Stimulated activated CD4-positive, alpha-beta T cell treated with anti-CD3 and anti-CD28 coated beads, Interleukin-2, amount 100 ng/mL, for 48 hours (primary cell): ENCODE data around the gene ADAMTSL2.

Source experiments
- DNase-seq, 2 donors: peaks; one replicate each; pipeline ENCODE4 v3.0.0-alpha.2; 2020

The ADAMTSL2 gene

DNA sequence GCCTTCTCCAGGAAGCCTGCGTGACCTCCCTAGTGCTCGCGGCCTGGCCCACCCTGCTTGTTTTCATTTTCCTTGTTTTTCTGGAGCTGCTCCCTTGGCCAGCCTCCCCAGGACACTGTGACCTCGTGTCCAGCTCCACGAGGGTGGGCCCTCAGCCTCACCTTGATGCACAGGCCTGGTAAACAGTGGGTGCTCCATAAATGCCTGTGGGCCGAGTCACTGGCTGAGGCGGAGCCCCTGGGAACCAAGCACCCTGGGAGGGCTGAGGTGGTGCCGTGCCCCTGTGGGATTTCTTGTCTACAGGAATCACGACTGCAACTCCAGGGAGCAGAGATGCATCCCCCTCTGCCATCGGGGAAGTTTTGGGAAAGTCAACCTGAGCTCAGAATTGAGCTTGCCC is 57.5 kb downstream of the ADAMTSL2 start:
- no peak for DNase-seq

- DNase-seq: no peak
Measured at GRCh38 chr9:133592731-133593409, 58.4 kb downstream of the ADAMTSL2 start.

- no peak for DNase-seq
Measured at GRCh38 chr9:133593587-133594253, 59.2 kb downstream of the ADAMTSL2 start.

DNA sequence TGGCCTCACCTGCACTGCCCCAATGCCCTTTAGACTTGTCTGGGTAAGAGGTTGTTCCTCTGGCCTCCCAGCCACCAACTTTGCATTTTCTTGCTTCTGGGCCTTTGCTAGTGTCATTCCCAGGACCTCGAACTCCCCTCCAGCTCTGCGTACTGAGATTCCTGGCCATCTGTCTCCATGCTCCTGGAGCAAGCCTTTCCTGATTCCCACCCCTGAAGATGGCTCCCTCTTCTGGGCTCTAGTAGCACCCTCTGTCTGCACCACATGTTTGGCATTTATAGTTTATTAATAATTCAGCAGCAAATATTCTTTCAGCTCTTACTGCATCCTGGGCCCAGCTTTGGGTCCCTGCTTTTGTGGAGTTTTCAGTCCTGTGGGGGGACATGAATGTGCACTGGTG is 59.8 kb downstream of the ADAMTSL2 start:
- DNase-seq: no peak

DNA sequence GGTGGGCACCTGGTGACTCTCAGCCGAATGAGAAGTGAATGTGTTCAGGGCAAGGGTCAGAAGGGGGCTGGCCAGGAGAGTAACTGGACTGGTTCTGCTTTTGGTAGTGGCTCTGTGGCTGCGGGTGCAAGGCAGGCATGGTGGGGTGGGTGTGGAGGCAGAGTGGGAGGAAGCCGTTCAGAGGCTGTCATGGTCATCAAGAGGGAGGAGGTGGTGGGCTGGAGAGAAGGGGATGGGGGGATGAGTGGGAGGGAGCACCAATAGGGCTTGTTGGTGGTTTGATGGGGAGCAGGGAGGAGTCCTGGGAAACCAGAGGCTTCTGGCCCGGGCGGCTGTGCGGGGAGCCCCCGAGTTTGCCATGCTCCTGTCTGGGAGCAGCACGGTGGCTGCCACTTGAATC is 61.4 kb downstream of the ADAMTSL2 start:
- DNase-seq: no peak

- no peak for DNase-seq
Measured at GRCh38 chr9:133597316-133597957, 62.9 kb downstream of the ADAMTSL2 start.

DNA sequence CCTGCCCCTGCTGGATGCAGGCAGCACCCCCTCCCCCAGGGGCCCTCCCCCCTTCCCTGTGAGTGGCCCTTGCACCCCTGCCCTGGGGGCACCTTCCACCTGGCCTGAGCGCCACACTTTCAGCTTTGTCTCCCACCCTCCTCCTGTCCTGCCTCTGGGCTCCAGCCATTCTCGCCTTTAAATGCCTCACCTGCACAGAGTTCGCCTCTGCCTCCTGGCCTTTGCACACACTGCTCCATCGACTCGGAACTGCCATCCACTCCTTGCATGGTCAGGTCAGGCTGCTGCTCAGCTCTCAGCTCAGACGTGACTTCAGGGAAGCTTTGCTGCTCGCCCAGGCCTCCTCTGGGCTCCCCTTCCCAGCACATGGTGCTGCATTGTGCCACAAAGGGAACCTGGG is 64.5 kb downstream of the ADAMTSL2 start:
- DNase-seq: no peak

- DNase-seq: no peak
Measured at GRCh38 chr9:133599470-133600173, 65.1 kb downstream of the ADAMTSL2 start.

- no peak for DNase-seq
Measured at GRCh38 chr9:133600739-133601138, 66.2 kb downstream of the ADAMTSL2 start.

DNA sequence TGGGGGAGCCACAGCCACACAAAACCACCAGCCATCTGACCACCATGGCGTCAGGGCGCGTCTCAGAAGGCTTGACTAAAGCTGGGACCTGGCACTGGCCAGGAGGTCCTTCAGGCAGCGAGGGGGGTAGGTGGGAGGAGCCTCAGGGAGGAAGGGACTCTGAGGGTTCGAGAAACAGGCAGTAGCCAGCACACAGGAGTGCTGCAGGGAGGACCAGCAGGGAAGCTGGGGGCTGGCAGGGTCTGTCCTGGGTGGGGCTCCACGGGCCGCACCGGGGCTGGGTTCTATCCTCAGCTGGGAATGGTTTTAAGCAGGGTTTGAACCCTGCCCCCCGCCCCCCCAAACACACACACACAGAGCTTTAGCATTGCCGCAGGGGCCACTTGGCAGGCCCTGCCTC is 67.2 kb downstream of the ADAMTSL2 start:
- no peak for DNase-seq

GRCh38 chr9:133602277-133602676 is 67.8 kb downstream of the ADAMTSL2 start:
- DNase-seq: no peak

- DNase-seq: no peak
Measured at GRCh38 chr9:133603135-133603927, 68.8 kb downstream of the ADAMTSL2 start.

GRCh38 chr9:133604214-133604613 is 69.7 kb downstream of the ADAMTSL2 start:
- peak in 1 of 2 donors; percentile 7 for DNase-seq

GRCh38 chr9:133604856-133605255 is 70.4 kb downstream of the ADAMTSL2 start:
- DNase-seq: no peak

- DNase-seq: no peak
Measured at GRCh38 chr9:133605446-133605845, 70.9 kb downstream of the ADAMTSL2 start.

DNA sequence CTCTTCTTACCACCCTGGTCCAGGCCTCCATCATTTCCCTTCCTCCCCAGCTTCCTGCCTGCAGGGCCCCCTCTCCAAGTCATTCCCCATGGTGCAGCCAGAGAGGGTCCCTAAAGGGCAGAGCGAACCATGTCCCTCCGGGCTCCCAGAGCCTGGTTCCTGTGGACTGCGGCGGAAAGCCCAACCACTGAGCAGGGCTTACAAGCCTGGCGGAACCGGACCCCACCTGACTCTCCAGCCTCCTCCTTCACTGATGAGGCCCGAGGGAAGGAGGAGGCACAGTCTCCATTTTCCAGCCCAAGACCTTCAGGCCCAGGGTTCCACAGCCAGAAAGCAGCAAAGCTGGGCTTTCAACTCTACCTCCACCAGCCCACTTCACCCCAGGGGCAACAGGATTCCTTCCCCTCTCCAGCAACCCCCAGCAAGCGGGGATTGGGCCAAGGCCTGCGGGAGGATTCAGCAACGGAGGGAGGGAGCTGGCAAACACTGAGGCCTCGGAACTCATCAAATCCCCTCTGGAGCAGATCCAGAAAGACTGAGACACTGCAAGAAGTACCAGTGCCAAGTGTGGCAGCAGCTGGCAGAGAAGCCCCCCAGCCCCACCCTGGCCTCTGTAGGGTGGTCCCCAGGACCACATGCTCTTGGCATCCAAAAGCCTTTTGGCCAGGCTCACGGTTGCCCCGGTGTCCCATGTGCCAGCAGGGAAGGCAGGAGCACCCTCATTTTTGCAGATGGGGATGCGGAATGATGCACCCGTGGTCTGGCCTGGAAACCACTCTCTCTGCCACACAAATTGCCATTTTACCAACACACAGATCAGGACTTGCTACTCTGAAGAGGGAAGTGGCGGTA is 71.6 kb downstream of the ADAMTSL2 start:
- DNase-seq: no peak

GRCh38 chr9:133606708-133607025 is 72.2 kb downstream of the ADAMTSL2 start:
- DNase-seq: no peak

- no peak for DNase-seq
Measured at GRCh38 chr9:133607381-133607780, 72.9 kb downstream of the ADAMTSL2 start.

- no peak for DNase-seq
Measured at GRCh38 chr9:133607976-133608375, 73.5 kb downstream of the ADAMTSL2 start.

DNA sequence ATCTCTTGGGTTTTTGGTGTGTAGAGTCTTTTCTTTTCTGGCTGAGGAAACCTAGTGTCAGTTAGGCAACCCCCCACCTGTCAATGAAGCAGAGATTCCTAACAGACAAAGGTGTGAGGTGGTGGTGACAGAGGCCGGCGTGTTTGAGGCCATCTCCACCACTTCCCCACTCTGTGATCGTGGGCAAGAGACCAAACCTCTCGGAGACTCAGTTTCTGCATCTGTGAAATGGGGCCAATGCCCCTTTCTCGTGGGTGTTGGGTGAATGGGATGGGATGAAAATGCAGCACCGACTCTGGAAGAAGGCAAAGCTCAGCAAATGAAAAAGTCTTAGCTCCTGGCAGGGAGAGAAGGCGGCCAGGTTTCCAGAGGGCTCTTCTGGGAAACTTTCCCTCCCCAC is 73.9 kb downstream of the ADAMTSL2 start:
- no peak for DNase-seq

- DNase-seq: no peak
Measured at GRCh38 chr9:133608889-133609288, 74.4 kb downstream of the ADAMTSL2 start.
